Measurements from ENCODE around the gene TOMM70. TPM values are rescaled to one million over a fixed set of nuclear protein-coding genes. Genes with fewer than 3 reads are reported as not detected.
A peak's percentile ranks its signal among the peaks of the same experiment; 100 is the strongest.

The TOMM70 gene
- total and polyA plus RNA-seq, 2 of the 8 experiments (the other 6 are each of a cell fraction or from before 2014, with no cell fraction given) = 10.9 to 52.1 TPM

GRCh38 chr3:100352296-100353231, 48.3 kb downstream of the TOMM70 start:
- Histone ChIP-seq H3K27me3 (replicated peaks in 1 of 4; ENCODE audit: control insufficient read depth in 3 of 4, extremely low read depth in 1 of 4, insufficient read depth in 3 of 4, low read length in 3 of 4) (no peaks in the 10 kb centered on the region), H3K4me3 (ENCODE audit: extremely low read depth in 1 of 4, insufficient read depth in 2 of 4, low read depth in 3 of 4, low read length in 4 of 4) (no peak overlapping the region), H3K79me2 (ENCODE audit: control insufficient read depth in 1 of 2, insufficient read depth in 2 of 2, low read length in 2 of 2) (no peaks in the 10 kb centered on the region), H3K9me3 (ENCODE audit: insufficient read depth in 2 of 2, low read depth in 1 of 2, low read length in 1 of 2) (no peaks in the 10 kb centered on the region), H4K8ac (ENCODE audit: extremely low read depth, insufficient read depth, low read length) (peak overlapping the region; percentile 63; the same call in 1 of the 2 replicates), H3K56ac (replicated peaks; ENCODE audit: insufficient read length, low read depth, low read length) (no peak overlapping the region), H2BK5ac (ENCODE audit: low read depth, low read length) (no peak overlapping the region), H3K18ac (ENCODE audit: extremely low read depth, low read length) (no peak overlapping the region), H2BK12ac (ENCODE audit: low read depth, low read length) (no peak overlapping the region), H2BK20ac (ENCODE audit: low read length) (no peak overlapping the region), H4K5ac (ENCODE audit: insufficient read length, low read depth, low read length) (no peak overlapping the region), H3K9ac (replicated peaks in 1 of 4; ENCODE audit: extremely low read depth in 1 of 4, low read depth in 3 of 4, low read length in 3 of 4) (no peak overlapping the region), H2AK5ac (ENCODE audit: low read depth, low read length) (no peak overlapping the region), H3K4me1 (replicated peaks in 1 of 4; ENCODE audit: control insufficient read depth in 3 of 4, insufficient read depth in 4 of 4, low read length in 3 of 4) (no peaks in the 10 kb centered on the region), H3K14ac (ENCODE audit: insufficient read length) (no peak overlapping the region), H2AFZ (ENCODE audit: low read length) (no peak overlapping the region), H3K36me3 (ENCODE audit: control insufficient read depth in 2 of 4, insufficient read depth in 4 of 4, low read length in 3 of 4) (peaks cover 0 to 9% (median 1%) of the 10 kb centered on the region in 4 experiments; a peak in 3 of 8 replicates), H3K27ac (ENCODE audit: low read depth, low read length) (no peak overlapping the region), H3K23me2 (ENCODE audit: low read depth, low read length) (no peaks in the 10 kb centered on the region), H2BK120ac (replicated peaks; ENCODE audit: low read depth, low read length) (no peak overlapping the region), H3K4me2 (ENCODE audit: insufficient read depth in 1 of 2, low read depth in 2 of 2, low read length in 2 of 2) (no peak overlapping the region), H4K91ac (replicated peaks; ENCODE audit: insufficient read length, low read length) (no peak overlapping the region), H4K20me1 (replicated peaks in 1 of 2; ENCODE audit: control insufficient read depth in 1 of 2, insufficient read depth in 2 of 2, low read length in 2 of 2) (no peaks in the 10 kb centered on the region), H2BK15ac (ENCODE audit: low read length) (no peak overlapping the region), H3K4ac (replicated peaks; ENCODE audit: insufficient read length, low read depth, low read length) (no peak overlapping the region), H3K79me1 (ENCODE audit: low read depth, low read length) (no peaks in the 10 kb centered on the region), H3K23ac (ENCODE audit: insufficient read length) (no peak overlapping the region)
- no peak for FAIRE-seq
- ChIA-PET POLR2A (ENCODE audit: partially characterized antibody) (interaction anchor here (1.7 kb wide), 1 partner anchor 14 kb away, joined by 5 read pairs; no protein-coding TSS in a partner anchor), CTCF (ENCODE audit: partially characterized antibody) (no interaction called here)
- 90% methylated on average over 10 of the region's 10 CpGs; no CpG with 5 or more reads in 1 of the 2 experiments for WGBS, 2 experiments (ENCODE audit: extremely low coverage in 1 of 2, insufficient coverage in 1 of 2, insufficient read length in 1 of 2, insufficient replicate concordance in 2 of 2, low coverage in 1 of 2, low lambda C conversion rate in 2 of 2, missing lambda C conversion rate in 1 of 2)
- no peak for DNase-seq (ENCODE audit: low read depth in 1 of 2, low spot score in 2 of 2)
- TF ChIP-seq RBBP5 (IDR thresholded peaks at IDR 0.05; ENCODE audit: borderline replicate concordance, low read depth, low read length) (no peak), TEAD4 (IDR thresholded peaks at IDR 0.05; ENCODE audit: low read depth, low read length) (no peak), CBX8 (IDR thresholded peaks at IDR 0.05; ENCODE audit: borderline replicate concordance, low read depth, low read length) (no peak), CTBP2 (IDR thresholded peaks at IDR 0.05; ENCODE audit: borderline replicate concordance, insufficient read depth, insufficient read length, low read length) (no peak), TAF7 (optimal IDR thresholded peaks at IDR 0.05; ENCODE audit: borderline replicate concordance, low read depth, low read length) (no peak), EGR1 (IDR thresholded peaks at IDR 0.05; ENCODE audit: borderline replicate concordance, low read depth, low read length) (no peak), MAX (IDR thresholded peaks at IDR 0.05) (no peak), RAD21 (IDR thresholded peaks at IDR 0.05 in 1 of 2, conservative IDR thresholded peaks at IDR 0.05 in 1 of 2; ENCODE audit: low read depth in 2 of 2, low read length in 2 of 2) (no peak), POLR2AphosphoS5 (IDR thresholded peaks at IDR 0.05; ENCODE audit: low read depth, low read length) (no peak), YY1 (IDR thresholded peaks at IDR 0.05; ENCODE audit: low read depth, low read length) (no peak), NANOG (IDR thresholded peaks at IDR 0.05; ENCODE audit: insufficient read depth, low read depth, low read length, poor library complexity, severe bottlenecking) (no peak)

Data from H1 (cell line).